ENCODE data around the gene GPRC5B.

DNA sequence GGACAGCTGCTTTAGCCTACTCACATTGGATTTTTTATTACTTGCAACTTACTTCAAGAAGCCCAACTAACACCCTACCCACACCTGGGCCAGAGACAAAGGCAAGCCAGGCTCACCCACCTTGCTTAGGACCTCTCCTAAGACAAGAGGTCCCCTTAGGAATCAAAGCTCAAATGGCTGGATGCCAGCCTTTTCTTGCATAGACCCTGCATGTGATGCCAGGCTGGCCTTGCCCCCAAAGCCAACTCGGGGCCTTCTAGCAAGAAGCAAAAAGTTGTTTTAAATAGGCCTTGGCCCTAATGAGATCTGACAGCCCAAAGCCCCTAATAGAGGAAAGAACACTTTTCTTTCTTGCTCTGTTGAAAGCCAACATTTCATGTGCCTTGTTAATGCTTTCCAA lies 20.7 kb downstream of the GPRC5B start:
- TF ChIP-seq EZH2phosphoT487 (IDR thresholded peaks at IDR 0.05; ENCODE audit: borderline replicate concordance), result no peak
- TF ChIP-seq, protein P1, sequence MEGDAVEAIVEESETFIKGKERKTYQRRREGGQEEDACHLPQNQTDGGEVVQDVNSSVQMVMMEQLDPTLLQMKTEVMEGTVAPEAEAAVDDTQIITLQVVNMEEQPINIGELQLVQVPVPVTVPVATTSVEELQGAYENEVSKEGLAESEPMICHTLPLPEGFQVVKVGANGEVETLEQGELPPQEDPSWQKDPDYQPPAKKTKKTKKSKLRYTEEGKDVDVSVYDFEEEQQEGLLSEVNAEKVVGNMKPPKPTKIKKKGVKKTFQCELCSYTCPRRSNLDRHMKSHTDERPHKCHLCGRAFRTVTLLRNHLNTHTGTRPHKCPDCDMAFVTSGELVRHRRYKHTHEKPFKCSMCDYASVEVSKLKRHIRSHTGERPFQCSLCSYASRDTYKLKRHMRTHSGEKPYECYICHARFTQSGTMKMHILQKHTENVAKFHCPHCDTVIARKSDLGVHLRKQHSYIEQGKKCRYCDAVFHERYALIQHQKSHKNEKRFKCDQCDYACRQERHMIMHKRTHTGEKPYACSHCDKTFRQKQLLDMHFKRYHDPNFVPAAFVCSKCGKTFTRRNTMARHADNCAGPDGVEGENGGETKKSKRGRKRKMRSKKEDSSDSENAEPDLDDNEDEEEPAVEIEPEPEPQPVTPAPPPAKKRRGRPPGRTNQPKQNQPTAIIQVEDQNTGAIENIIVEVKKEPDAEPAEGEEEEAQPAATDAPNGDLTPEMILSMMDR (conservative IDR thresholded peaks at IDR 0.05; ENCODE audit: low read length), result no peak
